ENCODE data around the gene UBN1. TPM values are rescaled to one million over a fixed set of nuclear protein-coding genes. Genes with fewer than 3 reads are reported as not detected.

UBN1 gene
- total and polyA plus RNA-seq, 2 of the 13 experiments (the other 11 are each of a cell fraction or from before 2014, with no cell fraction given) = 10.6 to 23.5 TPM

DNA sequence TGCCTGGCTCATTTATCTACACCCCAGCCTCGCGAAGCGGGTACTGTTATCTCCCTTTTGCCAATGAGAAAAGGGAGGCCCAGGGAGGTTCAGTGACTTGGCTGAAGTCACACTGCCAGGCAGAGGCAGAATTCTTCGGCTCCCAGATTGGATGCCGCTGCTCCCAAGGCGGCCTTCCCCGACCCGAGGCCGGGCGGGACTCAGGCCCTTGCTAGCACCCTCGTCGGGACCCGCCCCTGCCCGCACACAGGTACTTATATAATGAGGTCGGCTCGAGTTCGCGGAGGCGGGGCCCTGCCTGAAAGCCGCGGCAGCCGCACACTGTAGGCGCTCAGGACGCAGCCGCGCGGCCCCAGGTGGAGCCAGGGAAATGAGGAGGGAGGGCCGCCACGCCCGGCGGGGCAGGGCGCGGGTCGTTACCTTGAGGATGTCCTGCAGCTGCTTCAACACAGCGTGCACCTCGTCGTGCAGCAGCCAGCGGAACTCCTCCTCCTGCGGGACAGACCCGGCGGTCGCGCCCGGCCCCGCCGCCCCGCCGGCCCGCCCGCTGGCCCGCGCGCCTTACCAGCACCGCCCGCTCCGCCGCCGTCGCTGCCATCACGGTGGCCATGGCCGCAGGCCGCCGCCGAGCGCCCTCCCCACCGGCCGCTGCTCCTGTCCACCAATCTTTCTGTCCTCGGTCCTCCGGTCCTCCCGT lies 45.2 kb upstream of the UBN1 start, which contains the start of gene ROGDI (continued):
- TF ChIP-seq ZBTB40 (IDR thresholded peaks at IDR 0.05) (no peak), ZBTB40 (CRISPR knock-in tag; IDR thresholded peaks at IDR 0.05) (peak; percentile 51; the same call in 1 of the 2 replicates), ZNF792 (CRISPR knock-in tag; IDR thresholded peaks at IDR 0.05) (peak; percentile 10; the same call in 1 of the 2 replicates), POLR2G (IDR thresholded peaks at IDR 0.05; ENCODE audit: low read depth, low read length) (peak; percentile 67), ZNF558 (CRISPR knock-in tag; IDR thresholded peaks at IDR 0.05; ENCODE audit: borderline replicate concordance) (0 out of 2 replicates have a peak, but pooled peaks have one; percentile 28), BCL6 (CRISPR knock-in tag; IDR thresholded peaks at IDR 0.05) (peak; percentile 25; the same call in 1 of the 2 replicates), DNMT1 (CRISPR knock-in tag; IDR thresholded peaks at IDR 0.05) (peak; percentile 24; the same call in 1 of the 2 replicates), NR2F6 (IDR thresholded peaks at IDR 0.05) (peak; percentile 24; the same call in 1 of the 2 replicates), NR2F6 (CRISPR knock-in tag; IDR thresholded peaks at IDR 0.05) (peak; percentile 71), TAF1 (CRISPR knock-in tag; IDR thresholded peaks at IDR 0.05) (peak; percentile 60; the same call in 1 of the 2 replicates), TSC22D2 (CRISPR knock-in tag; IDR thresholded peaks at IDR 0.05; ENCODE audit: borderline replicate concordance) (0 out of 2 replicates have a peak, but pooled peaks have one; percentile 49), RXRB (CRISPR knock-in tag; IDR thresholded peaks at IDR 0.05; ENCODE audit: borderline replicate concordance) (peak; percentile 98), ZNF564 (CRISPR knock-in tag; IDR thresholded peaks at IDR 0.05) (0 out of 2 replicates have a peak, but pooled peaks have one; percentile 58), ZNF772 (CRISPR knock-in tag; IDR thresholded peaks at IDR 0.05) (peak; percentile 47; the same call in 1 of the 2 replicates), ZNF33B (CRISPR knock-in tag; IDR thresholded peaks at IDR 0.05) (no peak; the same call in 1 of the 2 replicates), HNRNPLL (IDR thresholded peaks at IDR 0.05; ENCODE audit: low read depth, low read length, poor library complexity, severe bottlenecking) (peak; percentile 70), KDM6A (CRISPR knock-in tag; IDR thresholded peaks at IDR 0.05; ENCODE audit: low read depth) (no peak), CBX5 (CRISPR knock-in tag; IDR thresholded peaks at IDR 0.05; ENCODE audit: borderline replicate concordance) (peak; percentile 26; the same call in 1 of the 2 replicates)
- TF ChIP-seq, protein P1, sequence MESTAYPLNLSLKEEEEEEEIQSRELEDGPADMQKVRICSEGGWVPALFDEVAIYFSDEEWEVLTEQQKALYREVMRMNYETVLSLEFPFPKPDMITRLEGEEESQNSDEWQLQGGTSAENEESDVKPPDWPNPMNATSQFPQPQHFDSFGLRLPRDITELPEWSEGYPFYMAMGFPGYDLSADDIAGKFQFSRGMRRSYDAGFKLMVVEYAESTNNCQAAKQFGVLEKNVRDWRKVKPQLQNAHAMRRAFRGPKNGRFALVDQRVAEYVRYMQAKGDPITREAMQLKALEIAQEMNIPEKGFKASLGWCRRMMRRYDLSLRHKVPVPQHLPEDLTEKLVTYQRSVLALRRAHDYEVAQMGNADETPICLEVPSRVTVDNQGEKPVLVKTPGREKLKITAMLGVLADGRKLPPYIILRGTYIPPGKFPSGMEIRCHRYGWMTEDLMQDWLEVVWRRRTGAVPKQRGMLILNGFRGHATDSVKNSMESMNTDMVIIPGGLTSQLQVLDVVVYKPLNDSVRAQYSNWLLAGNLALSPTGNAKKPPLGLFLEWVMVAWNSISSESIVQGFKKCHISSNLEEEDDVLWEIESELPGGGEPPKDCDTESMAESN (CRISPR knock-in tag; conservative IDR thresholded peaks at IDR 0.05) = 0 out of 2 replicates have a peak, but pooled peaks have one; percentile 16

Data from HepG2 (cell line).